RWPE2 (cell line): ENCODE measurements around the gene PTPA.

Experiments
- ATAC-seq: fragments of 200-7000 bp; cut with Tn5 transposase; 3 replicates; pipeline ENCODE4 v1.9.1; 2021; ENCODE audit warnings: low read depth
- DNase-seq: peaks from one replicate; pipeline ENCODE4 v3.0.0-alpha.2; 2020; ENCODE audit warnings: low spot score
- H3K27ac ChIP-seq: fragments of 450-650 bp; 2 replicates; pipeline ENCODE4 v1.5.1; 2017; ENCODE audit warnings: mild to moderate bottlenecking; ENCODE audit not compliant: poor library complexity, severe bottlenecking
- H3K27me3 ChIP-seq: fragments of 250-450 bp; sonication (Bioruptor Pico); 2 replicates; pipeline ENCODE4 v1.5.1; 2021; ENCODE audit warnings: mild to moderate bottlenecking, moderate library complexity; ENCODE audit not compliant: insufficient read depth, poor library complexity, severe bottlenecking
- H3K36me3 ChIP-seq: fragments of 250-450 bp; sonication (Bioruptor Pico); 2 replicates; pipeline ENCODE4 v1.5.1; 2020; ENCODE audit warnings: low read depth, mild to moderate bottlenecking, moderate library complexity
- H3K4me1 ChIP-seq: fragments of 250-450 bp; sonication (Bioruptor Pico); 2 replicates; pipeline ENCODE4 v1.5.1; 2021; ENCODE audit warnings: mild to moderate bottlenecking, moderate library complexity; ENCODE audit not compliant: insufficient read depth, poor library complexity, severe bottlenecking
- H3K4me3 ChIP-seq: fragments of 250-450 bp; sonication (Bioruptor Pico); 2 replicates; pipeline ENCODE4 v1.5.1; 2021; ENCODE audit warnings: mild to moderate bottlenecking, moderate library complexity; ENCODE audit not compliant: severe bottlenecking
- H3K9me3 ChIP-seq: fragments of 250-450 bp; sonication (Bioruptor Pico); 2 replicates; pipeline ENCODE4 v1.5.1; 2021; ENCODE audit warnings: mild to moderate bottlenecking, moderate library complexity; ENCODE audit not compliant: severe bottlenecking
- TF ChIP-seq, protein P1 (sequence below): fragments of 450-650 bp; IDR thresholded peaks from one replicate; pipeline ENCODE4 v1.5.1; 2017; ENCODE audit warnings: mild to moderate bottlenecking, moderate library complexity; ENCODE audit not compliant: poor library complexity, severe bottlenecking

PTPA gene

DNA sequence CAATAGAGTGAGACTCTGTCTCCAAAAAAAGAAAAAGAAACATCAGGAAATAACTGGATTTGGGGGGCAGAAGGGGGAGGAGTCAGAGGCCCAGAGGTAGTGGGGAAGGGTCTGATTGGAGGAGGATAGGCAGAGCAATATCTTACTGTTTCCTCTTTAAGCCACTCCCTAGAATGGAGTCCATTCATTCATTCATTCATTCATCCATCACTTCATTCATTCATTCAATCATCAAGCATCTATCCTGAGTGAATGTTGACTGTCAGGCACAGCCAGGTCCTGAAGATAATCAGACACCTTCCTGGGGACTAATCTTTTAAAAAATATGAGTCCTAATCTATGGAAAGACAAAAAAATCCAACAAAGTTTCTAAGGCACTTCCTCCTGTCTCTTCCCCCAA is 54.0 kb downstream of the PTPA start:
- no peak overlapping the region for H3K4me3 ChIP-seq
- peaks cover 2% of the 10 kb centered on the region for H3K9me3 ChIP-seq
- DNase-seq, result no peak
- H3K36me3 ChIP-seq, result no peaks in the 10 kb centered on the region
- TF ChIP-seq, protein P1, sequence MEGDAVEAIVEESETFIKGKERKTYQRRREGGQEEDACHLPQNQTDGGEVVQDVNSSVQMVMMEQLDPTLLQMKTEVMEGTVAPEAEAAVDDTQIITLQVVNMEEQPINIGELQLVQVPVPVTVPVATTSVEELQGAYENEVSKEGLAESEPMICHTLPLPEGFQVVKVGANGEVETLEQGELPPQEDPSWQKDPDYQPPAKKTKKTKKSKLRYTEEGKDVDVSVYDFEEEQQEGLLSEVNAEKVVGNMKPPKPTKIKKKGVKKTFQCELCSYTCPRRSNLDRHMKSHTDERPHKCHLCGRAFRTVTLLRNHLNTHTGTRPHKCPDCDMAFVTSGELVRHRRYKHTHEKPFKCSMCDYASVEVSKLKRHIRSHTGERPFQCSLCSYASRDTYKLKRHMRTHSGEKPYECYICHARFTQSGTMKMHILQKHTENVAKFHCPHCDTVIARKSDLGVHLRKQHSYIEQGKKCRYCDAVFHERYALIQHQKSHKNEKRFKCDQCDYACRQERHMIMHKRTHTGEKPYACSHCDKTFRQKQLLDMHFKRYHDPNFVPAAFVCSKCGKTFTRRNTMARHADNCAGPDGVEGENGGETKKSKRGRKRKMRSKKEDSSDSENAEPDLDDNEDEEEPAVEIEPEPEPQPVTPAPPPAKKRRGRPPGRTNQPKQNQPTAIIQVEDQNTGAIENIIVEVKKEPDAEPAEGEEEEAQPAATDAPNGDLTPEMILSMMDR, result no peak
- H3K27me3 ChIP-seq, result no peaks in the 10 kb centered on the region
- H3K4me1 ChIP-seq, result peaks cover 30% of the 10 kb centered on the region
- ATAC-seq, result no peak
- H3K27ac ChIP-seq, result no peak overlapping the region

DNA sequence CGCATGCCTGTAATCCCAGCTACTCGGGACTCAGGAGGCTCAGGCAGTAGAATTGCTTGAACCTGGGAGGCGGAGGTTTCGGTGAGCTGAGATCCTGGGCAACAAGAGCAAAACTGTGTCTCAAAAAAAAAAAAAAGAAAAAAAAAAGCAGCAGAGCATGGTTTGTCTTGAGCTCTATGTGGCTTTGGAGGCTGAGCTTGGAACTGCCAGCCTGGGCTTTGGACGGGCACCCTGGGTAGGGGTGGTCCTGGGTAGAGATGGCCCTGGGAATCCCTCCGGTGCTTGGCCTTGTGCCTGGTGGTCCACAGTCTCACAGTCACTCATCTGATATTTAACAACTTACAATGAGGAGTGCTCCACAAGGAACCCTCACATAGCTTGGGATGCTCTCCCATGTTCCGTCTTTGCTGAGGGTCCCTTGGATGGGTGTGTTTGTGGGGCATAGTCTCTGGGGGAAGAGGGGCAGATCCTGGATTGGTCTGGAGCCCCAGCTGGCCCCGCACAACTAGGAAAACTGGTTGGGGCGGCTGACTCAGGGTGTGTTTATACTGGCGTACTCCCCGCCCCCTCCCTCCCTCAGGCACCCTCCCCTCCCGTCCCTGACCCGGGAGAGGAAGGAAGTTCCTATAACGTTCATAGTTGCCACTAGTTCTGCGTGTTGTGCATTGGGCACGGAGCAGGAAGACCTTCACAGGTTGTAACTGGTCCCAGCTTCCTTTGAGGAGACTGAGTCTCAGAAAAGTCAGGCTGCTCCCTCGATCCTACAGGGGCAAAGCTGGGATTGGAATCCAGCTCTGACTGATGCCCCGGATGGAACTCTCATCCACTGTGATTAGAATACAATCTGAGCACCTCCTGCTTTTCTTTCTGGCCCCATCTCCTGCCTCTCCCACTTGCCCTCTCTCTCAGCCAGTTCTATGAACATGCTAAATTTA is 55.7 kb downstream of the PTPA start:
- TF ChIP-seq, protein P1, result no peak
- Histone ChIP-seq H3K4me3 (peak overlapping the region; percentile 9), H3K27me3 (no peaks in the 10 kb centered on the region), H3K4me1 (peaks cover 31% of the 10 kb centered on the region), H3K9me3 (peaks cover 2% of the 10 kb centered on the region), H3K27ac (peak overlapping the region; percentile 93), H3K36me3 (no peaks in the 10 kb centered on the region)
- peak; percentile 89 for DNase-seq
- ATAC-seq, result peak; percentile 82

DNA sequence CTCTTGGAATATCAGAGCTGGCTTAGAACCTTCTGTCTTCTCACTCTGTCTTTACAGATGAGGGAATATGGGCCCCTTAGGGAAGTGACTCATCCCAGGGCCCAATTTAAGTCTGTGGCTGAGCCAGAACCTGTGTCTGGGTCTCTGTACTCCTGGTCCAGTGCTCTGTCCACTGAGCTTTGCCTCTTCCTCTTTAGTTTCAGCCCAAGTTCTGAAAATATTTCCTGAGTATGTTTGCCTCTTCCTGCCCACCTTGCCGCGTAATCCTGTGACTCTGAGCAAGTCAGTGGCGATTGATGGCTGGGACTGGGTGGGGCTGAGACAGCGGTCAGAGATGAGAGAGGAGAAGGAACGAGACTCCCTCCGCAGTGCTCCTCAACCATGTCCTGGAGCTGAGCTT is 59.0 kb downstream of the PTPA start:
- peak overlapping the region; percentile 73 for H3K27ac ChIP-seq
- DNase-seq, result no peak
- ATAC-seq, result no peak

DNA sequence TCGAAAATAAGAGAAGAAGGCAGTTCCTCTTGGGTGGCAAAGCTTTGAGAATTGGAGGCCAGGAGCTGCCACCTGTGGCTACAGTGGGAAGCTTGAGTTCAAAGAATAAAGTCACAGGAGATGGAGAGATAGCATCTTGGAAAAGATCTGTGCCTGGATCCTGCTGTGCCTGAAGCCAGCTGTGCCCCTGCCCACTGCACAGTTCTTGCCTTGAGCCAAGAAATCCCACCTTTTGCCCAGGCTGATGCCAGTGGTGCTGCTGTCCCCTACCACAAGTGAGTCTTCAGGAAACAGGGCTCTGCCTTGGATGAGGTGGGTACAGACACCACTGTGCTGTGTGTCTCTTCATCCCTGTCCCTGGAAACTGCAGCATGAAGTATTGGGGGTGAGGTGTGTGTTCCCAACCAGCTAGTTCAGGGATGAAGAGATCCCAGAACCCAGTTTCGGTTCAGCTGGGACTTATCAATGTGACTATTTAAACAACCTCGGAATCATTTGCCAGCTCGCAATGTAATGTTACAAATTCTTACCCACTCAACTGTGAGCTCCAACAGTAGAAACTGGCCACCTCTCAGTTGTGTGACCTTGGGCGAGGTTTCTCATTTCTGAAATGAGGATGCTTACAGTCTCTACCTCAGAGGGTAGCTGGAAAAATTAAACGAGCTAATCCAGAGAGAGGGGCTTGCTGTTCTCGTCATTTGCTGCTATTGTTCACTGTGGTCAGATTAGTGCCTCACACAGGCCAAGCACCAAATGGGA is 61.0 kb downstream of the PTPA start:
- H3K4me3 ChIP-seq, result no peak overlapping the region
- H3K4me1 ChIP-seq, result peaks cover 29% of the 10 kb centered on the region
- DNase-seq, result no peak
- no peak for ATAC-seq
- H3K27ac ChIP-seq, result no peak overlapping the region
- no peaks in the 10 kb centered on the region for H3K36me3 ChIP-seq
- H3K27me3 ChIP-seq, result no peaks in the 10 kb centered on the region
- TF ChIP-seq, protein P1, result no peak
- H3K9me3 ChIP-seq, result peaks cover 2% of the 10 kb centered on the region

More for the DNA sequence above, 59.0 kb downstream of the PTPA start:
- peaks cover 32% of the 10 kb centered on the region for H3K4me1 ChIP-seq
- H3K9me3 ChIP-seq, result peaks cover 2% of the 10 kb centered on the region
- TF ChIP-seq, protein P1, result no peak
- no peaks in the 10 kb centered on the region for H3K36me3 ChIP-seq
- H3K4me3 ChIP-seq, result no peak overlapping the region
- no peaks in the 10 kb centered on the region for H3K27me3 ChIP-seq
